Measurements from ENCODE around the gene IL1RAPL2. TPM values are rescaled to one million over a fixed set of nuclear protein-coding genes. Genes with fewer than 3 reads are reported as not detected.

IL1RAPL2 gene
- total and polyA plus RNA-seq, 10 of the 15 experiments (the other 5 are each of a cell fraction or from before 2014, with no cell fraction given), result 0.19 TPM; not detected in 9

GRCh38 chrX:105211066-105211575, 645.1 kb downstream of the IL1RAPL2 start (continued):
- TF ChIP-seq WRNIP1 (IDR thresholded peaks at IDR 0.05; ENCODE audit: borderline replicate concordance, low read depth, low read length), result no peak
- no peak for TF ChIP-seq MEF2A (IDR thresholded peaks at IDR 0.05; ENCODE audit: insufficient read depth, low read depth, low read length)
- no peak for TF ChIP-seq IRF4 (IDR thresholded peaks at IDR 0.05; ENCODE audit: low read depth, low read length)

- in situ Hi-C loops (cut with MboI) (no loop called here), intact Hi-C loops (cut with micrococcal nuclease; ENCODE audit: unreplicated experiment) (no loop called here)
- DNase-seq (ENCODE audit: low read depth, low spot score) (no peak), ATAC-seq (no peak), FAIRE-seq (no peak)
- POLR2A ChIA-PET, result no interaction called here
- no TSS peak for BruUV-seq (replicated peaks)
- SMC1A ChIA-PET (ENCODE audit: uncharacterized antibody, unreplicated experiment), result no interaction called here
- Histone ChIP-seq H3K27me3 (replicated peaks in 1 of 2; ENCODE audit: control insufficient read depth in 2 of 2, insufficient read depth in 2 of 2, low read length in 1 of 2) (no peaks in the 10 kb centered on the region), H3K36me3 (ENCODE audit: control insufficient read depth in 2 of 2, insufficient read depth in 2 of 2, low read length in 1 of 2) (no peaks in the 10 kb centered on the region), H3K9ac (ENCODE audit: control insufficient read depth, insufficient read depth, low read length) (no peak overlapping the region), H4K20me1 (ENCODE audit: control insufficient read depth, insufficient read depth) (no peaks in the 10 kb centered on the region), H2AFZ (ENCODE audit: control insufficient read depth, low read depth, low read length) (no peak overlapping the region), H3K9me3 (replicated peaks; ENCODE audit: control insufficient read depth, insufficient read depth, low read length) (no peaks in the 10 kb centered on the region), H3K27ac (ENCODE audit: control insufficient read depth, insufficient read depth) (no peak overlapping the region), H3K4me1 (ENCODE audit: control insufficient read depth, insufficient read depth, low read length) (no peaks in the 10 kb centered on the region), H3K79me2 (ENCODE audit: control insufficient read depth, insufficient read depth, low read length) (no peaks in the 10 kb centered on the region), H3K4me2 (ENCODE audit: control insufficient read depth, insufficient read depth) (no peak overlapping the region), H3K4me3 (no peak overlapping the region)
- RAD21 ChIA-PET (ENCODE audit: unreplicated experiment), result no interaction called here
- WGBS (ENCODE audit: insufficient coverage, insufficient replicate concordance, low lambda C conversion rate, missing lambda C conversion rate), result 58% methylated on average over 24 of the region's 26 CpGs
- CTCF ChIA-PET, result interaction anchor here (0.6 kb wide), 1 partner anchor 30 kb away, joined by 3 read pairs; no protein-coding TSS in a partner anchor
- TF ChIP-seq CHD2 (IDR thresholded peaks at IDR 0.05; ENCODE audit: borderline replicate concordance, low read depth, low read length) (no peak), STAT3 (IDR thresholded peaks at IDR 0.05; ENCODE audit: low read depth, low read length) (no peak), NFIC (IDR thresholded peaks at IDR 0.05; ENCODE audit: low read depth, low read length) (no peak), KLF5 (IDR thresholded peaks at IDR 0.05; ENCODE audit: partially characterized antibody) (no peak), CUX1 (IDR thresholded peaks at IDR 0.05; ENCODE audit: insufficient replicate concordance, low read depth, low read length) (no peak), YY1 (IDR thresholded peaks at IDR 0.05; ENCODE audit: low read depth, low read length) (no peak), ESRRA (IDR thresholded peaks at IDR 0.05; ENCODE audit: low read length) (no peak)
These were observed 653.7 kb downstream of the IL1RAPL2 start for GRCh38 chrX:105219454-105220401.
